ENCODE measurements around the gene LYRM7. TPM values are rescaled to one million over a fixed set of nuclear protein-coding genes. Genes with fewer than 3 reads are reported as not detected.

The LYRM7 gene
- total RNA-seq, 2 experiments from 2014 or later = 14.4 to 25.5 TPM

GRCh38 chr5:131226899-131227298 lies 56.2 kb downstream of the LYRM7 start:
- H3K9me3 ChIP-seq (ENCODE audit: low read length) = no peaks in the 10 kb centered on the region
- POLR2A ChIA-PET = interaction anchor here (0.9 to 2.8 kb wide), 6 partner anchors 9 to 146 kb away, joined by 3 to 8 read pairs (median 4); no protein-coding TSS in a partner anchor
- BruUV-seq (replicated peaks) = no TSS peak
- H4K20me1 ChIP-seq (ENCODE audit: insufficient read depth, low read length) = peaks cover 5% of the 10 kb centered on the region; the same call in 1 of the 2 replicates
- H3K9me2 ChIP-seq (ENCODE audit: insufficient read depth, low read length) = no peaks in the 10 kb centered on the region
- no peak overlapping the region for H3K4me2 ChIP-seq (ENCODE audit: low read length)
- peaks cover 38% of the 10 kb centered on the region for H3K36me3 ChIP-seq (ENCODE audit: insufficient read depth, low read length)
- H3K4me3 ChIP-seq (ENCODE audit: low read depth, low read length, poor library complexity, severe bottlenecking) = no peak overlapping the region
- no peak for DNase-seq (ENCODE audit: low spot score)
- H3K4me1 ChIP-seq (ENCODE audit: insufficient read depth, low read length, poor library complexity, severe bottlenecking) = peaks cover 27% of the 10 kb centered on the region
- TF ChIP-seq EZH2phosphoT487 (IDR thresholded peaks at IDR 0.05; ENCODE audit: borderline replicate concordance, low read depth, low read length) (no peak), CTCF (conservative IDR thresholded peaks at IDR 0.05; ENCODE audit: low read length) (no peak)
- no peak overlapping the region for H3K27ac ChIP-seq (ENCODE audit: low read depth, low read length, poor library complexity, severe bottlenecking)
- CTCF ChIA-PET (ENCODE audit: unreplicated experiment) = interaction anchor here (0.6 kb wide), 1 partner anchor 1194 kb away, joined by 3 read pairs; no protein-coding TSS in a partner anchor
- intact Hi-C loops (cut with micrococcal nuclease; ENCODE audit: unreplicated experiment) = no loop called here
- H3K79me2 ChIP-seq (ENCODE audit: insufficient read depth, low read depth, low read length) = no peaks in the 10 kb centered on the region
- no peak overlapping the region for H2AFZ ChIP-seq (ENCODE audit: low read length)

- H4K20me1 ChIP-seq (ENCODE audit: insufficient read depth, low read length) = peaks cover 5% of the 10 kb centered on the region; the same call in 1 of the 2 replicates
- no peak for DNase-seq (ENCODE audit: low spot score)
- no peak overlapping the region for H3K4me2 ChIP-seq (ENCODE audit: low read length)
- H3K4me3 ChIP-seq (ENCODE audit: low read depth, low read length, poor library complexity, severe bottlenecking) = no peak overlapping the region
- no peak overlapping the region for H2AFZ ChIP-seq (ENCODE audit: low read length)
- POLR2A ChIA-PET = no interaction called here
- peaks cover 32% of the 10 kb centered on the region for H3K36me3 ChIP-seq (ENCODE audit: insufficient read depth, low read length)
- no peaks in the 10 kb centered on the region for H3K9me3 ChIP-seq (ENCODE audit: low read length)
- H3K27ac ChIP-seq (ENCODE audit: low read depth, low read length, poor library complexity, severe bottlenecking) = no peak overlapping the region
- intact Hi-C loops (cut with micrococcal nuclease; ENCODE audit: unreplicated experiment) = no loop called here
- TF ChIP-seq CTCF (conservative IDR thresholded peaks at IDR 0.05; ENCODE audit: low read length) = no peak
- TF ChIP-seq EZH2phosphoT487 (IDR thresholded peaks at IDR 0.05; ENCODE audit: borderline replicate concordance, low read depth, low read length) = no peak
- no TSS peak for BruUV-seq (replicated peaks)
- CTCF ChIA-PET (ENCODE audit: unreplicated experiment) = no interaction called here
- H3K9me2 ChIP-seq (ENCODE audit: insufficient read depth, low read length) = no peaks in the 10 kb centered on the region
- H3K79me2 ChIP-seq (ENCODE audit: insufficient read depth, low read depth, low read length) = no peaks in the 10 kb centered on the region
- H3K4me1 ChIP-seq (ENCODE audit: insufficient read depth, low read length, poor library complexity, severe bottlenecking) = peaks cover 26% of the 10 kb centered on the region
Measured at GRCh38 chr5:131228646-131229045, 57.9 kb downstream of the LYRM7 start.

- no TSS peak for BruUV-seq (replicated peaks)
- peaks cover 16% of the 10 kb centered on the region for H3K4me1 ChIP-seq (ENCODE audit: insufficient read depth, low read length, poor library complexity, severe bottlenecking)
- H3K79me2 ChIP-seq (ENCODE audit: insufficient read depth, low read depth, low read length) = no peaks in the 10 kb centered on the region
- TF ChIP-seq CTCF (conservative IDR thresholded peaks at IDR 0.05; ENCODE audit: low read length) (no peak), EZH2phosphoT487 (IDR thresholded peaks at IDR 0.05; ENCODE audit: borderline replicate concordance, low read depth, low read length) (no peak)
- POLR2A ChIA-PET = interaction anchor here (1.4 kb wide), 1 partner anchor 8 kb away, joined by 5 read pairs; no protein-coding TSS in a partner anchor
- no peak overlapping the region for H3K4me3 ChIP-seq (ENCODE audit: low read depth, low read length, poor library complexity, severe bottlenecking)
- intact Hi-C loops (cut with micrococcal nuclease; ENCODE audit: unreplicated experiment) = no loop called here
- H3K36me3 ChIP-seq (ENCODE audit: insufficient read depth, low read length) = peaks cover 24% of the 10 kb centered on the region
- no peak overlapping the region for H2AFZ ChIP-seq (ENCODE audit: low read length)
- no peak overlapping the region for H3K27ac ChIP-seq (ENCODE audit: low read depth, low read length, poor library complexity, severe bottlenecking)
- no peaks in the 10 kb centered on the region for H3K9me3 ChIP-seq (ENCODE audit: low read length)
- DNase-seq (ENCODE audit: low spot score) = no peak
- H3K4me2 ChIP-seq (ENCODE audit: low read length) = no peak overlapping the region
- CTCF ChIA-PET (ENCODE audit: unreplicated experiment) = no interaction called here
- H3K9me2 ChIP-seq (ENCODE audit: insufficient read depth, low read length) = no peaks in the 10 kb centered on the region
- H4K20me1 ChIP-seq (ENCODE audit: insufficient read depth, low read length) = no peaks in the 10 kb centered on the region
Measured at GRCh38 chr5:131229623-131230022, 58.9 kb downstream of the LYRM7 start.
